Lung (tissue), 13 donors: ENCODE measurements around the gene TMEM92. TPM values are rescaled to one million over a fixed set of nuclear protein-coding genes. Genes with fewer than 3 reads are reported as not detected.

ENCODE experiments used
- ATAC-seq: fragments of 200-7000 bp; cut with Tn5 transposase; one replicate; pipeline ENCODE4 v1.9.1; 2020; ENCODE audit warnings: moderate number of reproducible peaks; ENCODE audit not compliant: insufficient read depth, low FRiP score
- DNase-seq, 3 donors: peaks; one replicate each; pipeline ENCODE4 v3.0.0-alpha.2; 2013 to 2017
- H3K27ac ChIP-seq, 2 donors: one replicate each; pipeline ENCODE4 v1.5.1; 2013; ENCODE audit warnings: mild to moderate bottlenecking in 2 of 2, moderate library complexity in 2 of 2, control low read depth in 1 of 2, inconsistent platforms in 1 of 2, low read depth in 1 of 2, low read length in 1 of 2
- H3K27me3 ChIP-seq, 3 donors: one replicate each; pipeline ENCODE4 v1.5.1; 2013; ENCODE audit warnings: low read length in 2 of 3; ENCODE audit not compliant: control insufficient read depth in 3 of 3, insufficient read depth in 3 of 3
- H3K36me3 ChIP-seq, 4 donors: one replicate each; pipeline ENCODE4 v1.5.1; 2013; ENCODE audit warnings: low read length in 4 of 4, mild to moderate bottlenecking in 1 of 4, moderate library complexity in 1 of 4; ENCODE audit not compliant: control insufficient read depth in 4 of 4, insufficient read depth in 4 of 4
- H3K4me1 ChIP-seq, 5 donors: one replicate each; pipeline ENCODE4 v1.5.1; 2013; ENCODE audit warnings: low read length in 5 of 5, mild to moderate bottlenecking in 2 of 5, moderate library complexity in 1 of 5; ENCODE audit not compliant: control insufficient read depth in 5 of 5, insufficient read depth in 5 of 5
- H3K4me3 ChIP-seq: one replicate; pipeline ENCODE4 v1.5.1; 2013; ENCODE audit warnings: mild to moderate bottlenecking, control low read depth, moderate library complexity
- H3K9ac ChIP-seq, 2 donors: one replicate each; pipeline ENCODE4 v1.5.1; 2013; ENCODE audit warnings: low read length in 2 of 2, control low read depth in 1 of 2; ENCODE audit not compliant: insufficient read depth in 1 of 2
- H3K9me3 ChIP-seq, 4 donors: one replicate each; pipeline ENCODE4 v1.5.1; 2013; ENCODE audit warnings: low read length in 3 of 4, mild to moderate bottlenecking in 1 of 4, moderate library complexity in 1 of 4; ENCODE audit not compliant: control insufficient read depth in 4 of 4, insufficient read depth in 3 of 4
- CTCF ChIP-seq: IDR thresholded peaks from 2 replicates; pipeline ENCODE4 v1.5.1; 2012; ENCODE audit warnings: mild to moderate bottlenecking; ENCODE audit errors: control extremely low read depth, extremely low read depth
- WGBS, 2 donors: extraction: QIAGEN DNeasy Blood & Tissue Kit; methylation state at CpG; one replicate each; pipeline ENCODE4 v1.1.7; 2013; 5-methylcytosine and 5-hydroxymethylcytosine counted together
- polyA plus RNA-seq, 2 donors: library from polyadenylated mRNA; stranded (reverse); fragments of 200-250 nt; gene quantifications; one replicate each; pipeline ENCODE4 v1.2.1, GENCODE V29; 2013
- small RNA-seq: library from RNA; depleted of rRNA; stranded (forward); fragments of <200 nt; gene quantifications from one replicate; pipeline ENCODE3, GENCODE V24; 2014; ENCODE audit warnings: low replicate concordance
- total RNA-seq, 2 donors: library from RNA; depleted of rRNA in 1 of 2; stranded (reverse); fragments of >200 nt in 1 of 2; gene quantifications; one replicate each; pipeline ENCODE4 v1.2.1, GENCODE V29; 2014 to 2021
- donor health status: control.
- donor health status: control.
- donor health status: Bipolar disorder and iron deficiency.
- donor health status: healthy.
- donor health status: DM: yes; HTN: yes; CAD: no.

Gene TMEM92
- total and polyA plus RNA-seq, 4 donors: 0.63 to 8.0 (median 5.9) TPM

- DNase-seq: peak; percentile 84 to 92 (median 88)
- Histone ChIP-seq H3K9me3 (no peaks in the 10 kb centered on the region), H3K27me3 (no peaks in the 10 kb centered on the region), H3K27ac (no peak overlapping the region), H3K4me1 (peaks cover 0 to 19% (median 4%) of the 10 kb centered on the region in 5 donors), H3K36me3 (no peaks in the 10 kb centered on the region), H3K4me3 (no peak overlapping the region), H3K9ac (no peak overlapping the region)
- no peak for ATAC-seq
- no peak for TF ChIP-seq CTCF
- WGBS, 2 donors: 68 to 75% methylated on average over 21 of the region's 21 CpGs
Measured at GRCh38 chr17:50328363-50329325, 54.4 kb downstream of the TMEM92 start.

- no peak overlapping the region for H3K9ac ChIP-seq
- H3K27ac ChIP-seq: no peak overlapping the region
- H3K4me1 ChIP-seq: peaks cover 0 to 19% (median 4%) of the 10 kb centered on the region in 5 donors
- no peak for DNase-seq
- no peaks in the 10 kb centered on the region for H3K36me3 ChIP-seq
- TF ChIP-seq CTCF: no peak
- H3K27me3 ChIP-seq: no peaks in the 10 kb centered on the region
- 84 to 87% methylated on average over 3 of the region's 3 CpGs for WGBS, 2 donors
- no peak for ATAC-seq
- H3K9me3 ChIP-seq: no peaks in the 10 kb centered on the region
- H3K4me3 ChIP-seq: no peak overlapping the region
Measured at GRCh38 chr17:50329716-50330115, 55.5 kb downstream of the TMEM92 start.

GRCh38 chr17:50330151-50330775 lies 56.0 kb downstream of the TMEM92 start:
- H3K4me3 ChIP-seq: no peak overlapping the region
- no peaks in the 10 kb centered on the region for H3K9me3 ChIP-seq
- no peaks in the 10 kb centered on the region for H3K27me3 ChIP-seq
- no peak for DNase-seq
- no peak overlapping the region for H3K27ac ChIP-seq
- WGBS, 2 donors: 88 to 89% methylated on average over 11 of the region's 11 CpGs
- H3K9ac ChIP-seq: no peak overlapping the region
- no peak for ATAC-seq
- no peaks in the 10 kb centered on the region for H3K36me3 ChIP-seq
- TF ChIP-seq CTCF: no peak
- H3K4me1 ChIP-seq: peaks cover 0 to 19% (median 4%) of the 10 kb centered on the region in 5 donors

Small RNA genes within 50 kb of the gene (small RNA-seq; reads per million reads assigned to genes)
- gene SUMO2P7: not detected

Other genes with a start within 250 kb of the TMEM92 start
- gene ITGA3, start 218.4 kb upstream of the TMEM92 start, total RNA-seq: 100 to 1,000 TPM; 142 to 204 TPM
- 100 to 1,000 TPM in 1 of 2 donors, 10 to 100 TPM in 1; 83.9 to 123 TPM for gene ITGA3, start 218.4 kb upstream of the TMEM92 start, polyA plus RNA-seq
- gene PDK2, start 179.1 kb upstream of the TMEM92 start, total RNA-seq: 10 to 100 TPM; 23.2 to 27.8 TPM
- 10 to 100 TPM in 1 of 2 donors, 1 to 10 TPM in 1; 10.0 to 15.7 TPM for gene PDK2, start 179.1 kb upstream of the TMEM92 start, polyA plus RNA-seq
- gene SAMD14, start 144.3 kb upstream of the TMEM92 start, total RNA-seq: 1 to 10 TPM; 3.3 to 4.4 TPM
- 1 to 10 TPM; 3.9 to 6.2 TPM for gene SAMD14, start 144.3 kb upstream of the TMEM92 start, polyA plus RNA-seq
- gene PPP1R9B, start 123.8 kb upstream of the TMEM92 start, total RNA-seq: 10 to 100 TPM; 31.7 to 77.4 TPM
- 10 to 100 TPM; 38.1 to 61.5 TPM for gene PPP1R9B, start 123.8 kb upstream of the TMEM92 start, polyA plus RNA-seq
- gene SGCA, start 108.5 kb upstream of the TMEM92 start, total RNA-seq: 10 to 100 TPM in 1 of 2 donors, 1 to 10 TPM in 1; 5.0 to 18.2 TPM
- 10 to 100 TPM in 1 of 2 donors, 1 to 10 TPM in 1; 9.7 to 19.4 TPM for gene SGCA, start 108.5 kb upstream of the TMEM92 start, polyA plus RNA-seq
- gene COL1A1, start 72.8 kb upstream of the TMEM92 start, total RNA-seq: 1,000 to 10,000 TPM in 1 of 2 donors, 100 to 1,000 TPM in 1; 443 to 1,330 TPM
- 100 to 1,000 TPM in 1 of 2 donors, 10 to 100 TPM in 1; 30.5 to 122 TPM for gene COL1A1, start 72.8 kb upstream of the TMEM92 start, polyA plus RNA-seq
- 10 to 100 TPM; 20.9 to 28.5 TPM for gene XYLT2, start 71.7 kb downstream of the TMEM92 start, total RNA-seq
- gene XYLT2, start 71.7 kb downstream of the TMEM92 start, polyA plus RNA-seq: 10 to 100 TPM in 1 of 2 donors, 1 to 10 TPM in 1; 9.6 to 11.5 TPM
- gene MRPL27, start 98.7 kb downstream of the TMEM92 start, total RNA-seq: 10 to 100 TPM; 33.5 to 58.1 TPM
- gene MRPL27, start 98.7 kb downstream of the TMEM92 start, polyA plus RNA-seq: 100 to 1,000 TPM in 1 of 2 donors, 10 to 100 TPM in 1; 98.6 to 176 TPM
- gene EME1, start 98.8 kb downstream of the TMEM92 start, total RNA-seq: 1 to 10 TPM; 1.5 to 2.8 TPM
- 1 to 10 TPM in 1 of 2 donors, under 1 TPM in 1; 0.55 to 2.1 TPM for gene EME1, start 98.8 kb downstream of the TMEM92 start, polyA plus RNA-seq
- gene LRRC59, start 123.1 kb downstream of the TMEM92 start, total RNA-seq: 100 to 1,000 TPM in 1 of 2 donors, 10 to 100 TPM in 1; 43.8 to 117 TPM
- 100 to 1,000 TPM in 1 of 2 donors, 10 to 100 TPM in 1; 46.8 to 112 TPM for gene LRRC59, start 123.1 kb downstream of the TMEM92 start, polyA plus RNA-seq
- 10 to 100 TPM; 77.7 to 79.2 TPM for gene ACSF2, start 151.8 kb downstream of the TMEM92 start, total RNA-seq
- 10 to 100 TPM; 23.5 to 64.1 TPM for gene ACSF2, start 151.8 kb downstream of the TMEM92 start, polyA plus RNA-seq
- under 1 TPM in 1 of 2 donors, not detected in 1; 0.37 TPM for gene CHAD, start 194.4 kb downstream of the TMEM92 start, total RNA-seq
- gene CHAD, start 194.4 kb downstream of the TMEM92 start, polyA plus RNA-seq: under 1 TPM; 0.14 to 0.35 TPM
- 10 to 100 TPM; 31.2 to 43.2 TPM for gene RSAD1, start 204.4 kb downstream of the TMEM92 start, total RNA-seq
- 10 to 100 TPM; 20.1 to 28.5 TPM for gene RSAD1, start 204.4 kb downstream of the TMEM92 start, polyA plus RNA-seq
- gene MYCBPAP, start 234.0 kb downstream of the TMEM92 start, total RNA-seq: 1 to 10 TPM; 4.7 to 6.4 TPM
- gene MYCBPAP, start 234.0 kb downstream of the TMEM92 start, polyA plus RNA-seq: under 1 TPM; 0.73 to 0.90 TPM